H9 (cell line): ENCODE results near the gene SEPTIN6. TPM values are rescaled to one million over a fixed set of nuclear protein-coding genes. Genes with fewer than 3 reads are reported as not detected.

ENCODE experiments used
- DNase-seq: peaks from one replicate; pipeline ENCODE4 v3.0.0-alpha.2; 2017
- H2AFZ ChIP-seq: one replicate; pipeline ENCODE4 v1.6.1; 2013; ENCODE audit warnings: mild to moderate bottlenecking, low read length, control low read depth, moderate library complexity
- H2AK5ac ChIP-seq: 2 replicates; pipeline ENCODE4 v1.6.1; 2013; ENCODE audit warnings: low read length, control low read depth, mixed read lengths; ENCODE audit not compliant: insufficient read length
- H2BK120ac ChIP-seq: one replicate; pipeline ENCODE4 v1.6.1; 2013; ENCODE audit warnings: low read depth, mild to moderate bottlenecking, low read length, control low read depth, inconsistent platforms; ENCODE audit not compliant: poor library complexity, severe bottlenecking
- H2BK12ac ChIP-seq: 2 replicates; pipeline ENCODE4 v1.6.1; 2013; ENCODE audit warnings: low read length, control low read depth, mixed read lengths, low read depth; ENCODE audit not compliant: insufficient read length
- H2BK15ac ChIP-seq: 2 replicates; pipeline ENCODE4 v1.6.1; 2013; ENCODE audit warnings: low read depth, low read length, control low read depth
- H2BK20ac ChIP-seq: one replicate; pipeline ENCODE4 v1.6.1; 2013; ENCODE audit warnings: low read depth, mild to moderate bottlenecking, low read length, control low read depth, inconsistent platforms; ENCODE audit not compliant: poor library complexity, severe bottlenecking
- H2BK5ac ChIP-seq: 2 replicates; pipeline ENCODE4 v1.6.1; 2013; ENCODE audit warnings: low read length, control low read depth, mixed read lengths; ENCODE audit not compliant: insufficient read length
- H3K14ac ChIP-seq: 2 replicates; pipeline ENCODE4 v1.6.1; 2013; ENCODE audit warnings: low read length, control low read depth; ENCODE audit not compliant: insufficient read depth
- H3K18ac ChIP-seq: 2 replicates; pipeline ENCODE4 v1.6.1; 2013; ENCODE audit warnings: low read depth, mild to moderate bottlenecking, mixed read lengths, low read length, control low read depth; ENCODE audit not compliant: insufficient read length
- H3K23ac ChIP-seq: 2 replicates; pipeline ENCODE4 v1.6.1; 2013; ENCODE audit warnings: low read length, control low read depth, mixed read lengths, low read depth; ENCODE audit not compliant: insufficient read length
- H3K23me2 ChIP-seq: 2 replicates; pipeline ENCODE4 v1.6.1; 2013; ENCODE audit warnings: low read depth, mild to moderate bottlenecking, mixed read lengths, low read length, control low read depth; ENCODE audit not compliant: insufficient read length, poor library complexity, severe bottlenecking
- H3K27ac ChIP-seq: 2 replicates; pipeline ENCODE4 v1.5.1; 2013; ENCODE audit warnings: low read length, control low read depth, mixed read lengths, low read depth; ENCODE audit not compliant: insufficient read length
- H3K27me3 ChIP-seq: 2 replicates; pipeline ENCODE4 v1.6.1; 2013; ENCODE audit warnings: low read length, control low read depth, inconsistent platforms; ENCODE audit not compliant: insufficient read depth
- H3K4ac ChIP-seq: 2 replicates; pipeline ENCODE4 v1.6.1; 2013; ENCODE audit warnings: low read depth, mild to moderate bottlenecking, control low read depth, inconsistent platforms, low read length, moderate library complexity
- H3K4me1 ChIP-seq: 2 replicates; pipeline ENCODE4 v1.6.1; 2013; ENCODE audit warnings: low read length, control low read depth, inconsistent platforms; ENCODE audit not compliant: insufficient read depth
- H3K4me2 ChIP-seq: 2 replicates; pipeline ENCODE4 v1.6.1; 2013; ENCODE audit warnings: low read length, control low read depth, mixed read lengths; ENCODE audit not compliant: insufficient read length, insufficient read depth
- H3K56ac ChIP-seq: 2 replicates; pipeline ENCODE4 v1.6.1; 2013; ENCODE audit warnings: low read depth, mild to moderate bottlenecking, mixed read lengths, low read length, control low read depth; ENCODE audit not compliant: insufficient read length
- H3K79me1 ChIP-seq: 2 replicates; pipeline ENCODE4 v1.6.1; 2013; ENCODE audit warnings: low read depth, mild to moderate bottlenecking, moderate library complexity, low read length, control low read depth, inconsistent platforms; ENCODE audit not compliant: insufficient read depth, poor library complexity, severe bottlenecking
- H3K79me2 ChIP-seq: 2 replicates; pipeline ENCODE4 v1.6.1; 2013; ENCODE audit warnings: low read length, control low read depth, inconsistent platforms; ENCODE audit not compliant: insufficient read depth
- H3K9ac ChIP-seq: 2 replicates; pipeline ENCODE4 v1.6.1; 2013; ENCODE audit warnings: low read length, control low read depth, mixed read lengths; ENCODE audit not compliant: insufficient read length; ENCODE audit errors: extremely low read depth
- H3K9me3 ChIP-seq: one replicate; pipeline ENCODE4 v1.6.1; 2013; ENCODE audit warnings: low read depth, low read length, inconsistent platforms; ENCODE audit not compliant: control insufficient read depth
- H3T11ph ChIP-seq: one replicate; pipeline ENCODE4 v1.6.1; 2013; ENCODE audit warnings: mild to moderate bottlenecking, low read length, control low read depth, inconsistent platforms
- H4K20me1 ChIP-seq: one replicate; pipeline ENCODE4 v1.6.1; 2013; ENCODE audit not compliant: control insufficient read depth, insufficient read length, insufficient read depth
- H4K5ac ChIP-seq: 2 replicates; pipeline ENCODE4 v1.6.1; 2013; ENCODE audit warnings: low read depth, mild to moderate bottlenecking, mixed read lengths, low read length, control low read depth; ENCODE audit not compliant: insufficient read length
- H4K8ac ChIP-seq: replicated peaks from 2 replicates; pipeline ENCODE4 v1.6.1; 2013; ENCODE audit warnings: low read length, control low read depth, mixed read lengths, low read depth; ENCODE audit not compliant: insufficient read length
- H4K91ac ChIP-seq: 2 replicates; pipeline ENCODE4 v1.6.1; 2013; ENCODE audit warnings: low read depth, mild to moderate bottlenecking, moderate library complexity, mixed read lengths, low read length, control low read depth; ENCODE audit not compliant: insufficient read length
- H3K27ac Mint-ChIP-seq, 3 experiments: 2 replicates in 2 of 3; 3 replicates in 1 of 3; pipeline ENCODE4 v1.8.0; 2020 to 2021; ENCODE audit warnings: mixed read lengths in 3 of 3, mild to moderate bottlenecking in 1 of 3, moderate library complexity in 1 of 3
- H3K27me3 Mint-ChIP-seq: 2 replicates; pipeline ENCODE4 v1.8.0; 2021; ENCODE audit warnings: low read depth, mild to moderate bottlenecking, moderate library complexity, mixed read lengths
- H3K36me3 Mint-ChIP-seq, 3 experiments: 2 replicates in 2 of 3; 3 replicates in 1 of 3; pipeline ENCODE4 v1.8.0; 2020 to 2021; ENCODE audit warnings: low read depth in 3 of 3, mixed read lengths in 3 of 3; ENCODE audit not compliant: insufficient read depth in 1 of 3
- H3K4me1 Mint-ChIP-seq, 2 experiments: 2 replicates each; pipeline ENCODE4 v1.8.0; 2020; ENCODE audit warnings: mixed read lengths in 2 of 2
- H3K4me3 Mint-ChIP-seq, 2 experiments: 2 replicates in 1 of 2; 3 replicates in 1 of 2; pipeline ENCODE4 v1.8.0; 2020 to 2021; ENCODE audit warnings: mild to moderate bottlenecking in 2 of 2, mixed read lengths in 2 of 2, moderate library complexity in 1 of 2
- H3K9me3 Mint-ChIP-seq, 2 experiments: 2 replicates in 1 of 2; 3 replicates in 1 of 2; pipeline ENCODE4 v1.8.0; 2020; ENCODE audit warnings: mild to moderate bottlenecking in 2 of 2, mixed read lengths in 2 of 2, moderate library complexity in 1 of 2
- WGBS: extraction: QIAGEN DNeasy Blood & Tissue Kit; methylation state at CpG from one replicate; pipeline ENCODE4 v1.1.7; 2013; ENCODE audit warnings: missing lambda C conversion rate, low lambda C conversion rate, mixed read lengths; ENCODE audit not compliant: insufficient read length; ENCODE audit errors: extremely low coverage; 5-methylcytosine and 5-hydroxymethylcytosine counted together
- total RNA-seq: library from RNA; stranded (reverse); gene quantifications from 2 replicates; pipeline ENCODE4 v1.2.1, GENCODE V29; 2021
- TF ChIP-seq, protein P1 (sequence below): fragments of 200-600 bp; sonication (generic); conservative IDR thresholded peaks from 3 replicates; pipeline ENCODE4 v1.8.0; 2021; ENCODE audit warnings: antibody characterized with exemption, mild to moderate bottlenecking

SEPTIN6 gene
- total RNA-seq, 1 experiment from 2014 or later: 23.1 TPM

DNA sequence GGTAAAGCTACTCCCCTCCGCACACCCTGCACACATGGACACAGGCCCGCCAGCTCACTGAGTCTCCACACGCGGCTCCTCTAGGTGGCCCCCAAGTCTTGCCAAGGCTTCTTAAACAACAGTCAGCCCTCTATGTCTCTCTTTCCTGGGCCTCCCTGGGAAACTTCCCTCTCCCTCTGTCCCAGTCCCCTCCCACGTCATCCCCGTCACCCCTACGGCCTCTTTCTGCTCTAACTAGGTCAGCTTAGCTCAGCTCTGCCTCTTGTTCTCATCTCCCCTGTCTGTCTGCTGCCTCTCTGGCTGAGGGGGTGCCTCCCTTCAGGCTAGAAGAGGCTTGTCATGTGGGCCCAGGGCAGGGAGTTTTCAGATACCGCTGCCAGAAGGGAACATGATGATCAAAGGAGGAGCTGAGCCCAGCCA, 38.8 kb downstream of the SEPTIN6 start:
- no CpG with 5 or more reads among the region's 8 CpGs for WGBS
- Histone ChIP-seq H2BK15ac (no peak overlapping the region), H2BK20ac (no peak overlapping the region), H3K9ac (no peak overlapping the region), H2BK120ac (no peak overlapping the region), H3K27me3 (no peaks in the 10 kb centered on the region), H3T11ph (no peak overlapping the region), H3K4me1 (no peaks in the 10 kb centered on the region; the same call in 1 of the 2 replicates), H3K14ac (no peak overlapping the region), H2AFZ (no peak overlapping the region), H4K91ac (no peak overlapping the region), H3K56ac (no peak overlapping the region), H4K5ac (no peak overlapping the region), H3K9me3 (peaks cover 26% of the 10 kb centered on the region), H4K20me1 (no peaks in the 10 kb centered on the region), H4K8ac (no peak overlapping the region), H3K4me2 (no peak overlapping the region), H3K23me2 (no peaks in the 10 kb centered on the region), H3K27ac (no peak overlapping the region), H2BK5ac (no peak overlapping the region), H2BK12ac (no peak overlapping the region), H3K18ac (no peak overlapping the region), H3K79me1 (no peaks in the 10 kb centered on the region), H3K79me2 (no peaks in the 10 kb centered on the region), H3K4ac (no peak overlapping the region), H2AK5ac (no peak overlapping the region), H3K23ac (no peak overlapping the region)
- peak; percentile 36 for DNase-seq
- Mint-ChIP-seq H3K27me3 (no peaks in the 10 kb centered on the region; the same call in 1 of the 2 replicates), H3K27ac (peak overlapping the region; percentile 64 to 95 (median 92); a peak in 3 of 7 replicates), H3K4me1 (peaks cover 4 to 18% of the 10 kb centered on the region in 2 experiments), H3K4me3 (no peak overlapping the region), H3K36me3 (peaks cover 16 to 36% (median 28%) of the 10 kb centered on the region in 3 experiments), H3K9me3 (peaks cover 69 to 74% of the 10 kb centered on the region in 2 experiments)
- TF ChIP-seq, protein P1, sequence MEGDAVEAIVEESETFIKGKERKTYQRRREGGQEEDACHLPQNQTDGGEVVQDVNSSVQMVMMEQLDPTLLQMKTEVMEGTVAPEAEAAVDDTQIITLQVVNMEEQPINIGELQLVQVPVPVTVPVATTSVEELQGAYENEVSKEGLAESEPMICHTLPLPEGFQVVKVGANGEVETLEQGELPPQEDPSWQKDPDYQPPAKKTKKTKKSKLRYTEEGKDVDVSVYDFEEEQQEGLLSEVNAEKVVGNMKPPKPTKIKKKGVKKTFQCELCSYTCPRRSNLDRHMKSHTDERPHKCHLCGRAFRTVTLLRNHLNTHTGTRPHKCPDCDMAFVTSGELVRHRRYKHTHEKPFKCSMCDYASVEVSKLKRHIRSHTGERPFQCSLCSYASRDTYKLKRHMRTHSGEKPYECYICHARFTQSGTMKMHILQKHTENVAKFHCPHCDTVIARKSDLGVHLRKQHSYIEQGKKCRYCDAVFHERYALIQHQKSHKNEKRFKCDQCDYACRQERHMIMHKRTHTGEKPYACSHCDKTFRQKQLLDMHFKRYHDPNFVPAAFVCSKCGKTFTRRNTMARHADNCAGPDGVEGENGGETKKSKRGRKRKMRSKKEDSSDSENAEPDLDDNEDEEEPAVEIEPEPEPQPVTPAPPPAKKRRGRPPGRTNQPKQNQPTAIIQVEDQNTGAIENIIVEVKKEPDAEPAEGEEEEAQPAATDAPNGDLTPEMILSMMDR: 0 out of 3 replicates have a peak, but pooled peaks have one; percentile 19
